Bronchial epithelial cell (primary cell): ENCODE data around the gene BBX. TPM values are rescaled to one million over a fixed set of nuclear protein-coding genes. Genes with fewer than 3 reads are reported as not detected.

ENCODE experiments used
- DNase-seq: peaks from one replicate; pipeline ENCODE4 v3.0.0-alpha.2; 2010; ENCODE audit warnings: low read depth
- FAIRE-seq: peaks from 2 replicates; lab custom pipeline; 2011; peaks lifted over from hg19 to GRCh38; lab: Jason Lieb, UNC
- H3K27me3 ChIP-seq: 2 replicates; pipeline ENCODE4 v1.5.1; 2011; ENCODE audit warnings: low read length; ENCODE audit not compliant: control insufficient read depth, insufficient read depth
- H3K36me3 ChIP-seq: 2 replicates; pipeline ENCODE4 v1.5.1; 2011; ENCODE audit warnings: low read length; ENCODE audit not compliant: control insufficient read depth, insufficient read depth
- H3K4me3 ChIP-seq: 2 replicates; pipeline ENCODE4 v1.5.1; 2011; ENCODE audit warnings: mild to moderate bottlenecking, low read depth, low read length, control low read depth
- total RNA-seq: library from RNA; depleted of rRNA; stranded (reverse); fragments of >200 nt; gene quantifications from 2 replicates; pipeline ENCODE4 v1.2.1, GENCODE V29; 2014
- TF ChIP-seq, protein P1 (sequence below): IDR thresholded peaks from 2 replicates; pipeline ENCODE4 v1.5.1; 2011; ENCODE audit warnings: mild to moderate bottlenecking, moderate library complexity, low read length, control low read depth, inconsistent platforms; ENCODE audit not compliant: insufficient read depth, severe bottlenecking

Gene BBX
- total RNA-seq, 1 donor from 2014 or later: 49.5 TPM

GRCh38 chr3:107791450-107791849, 268.7 kb downstream of the BBX start:
- TF ChIP-seq, protein P1, sequence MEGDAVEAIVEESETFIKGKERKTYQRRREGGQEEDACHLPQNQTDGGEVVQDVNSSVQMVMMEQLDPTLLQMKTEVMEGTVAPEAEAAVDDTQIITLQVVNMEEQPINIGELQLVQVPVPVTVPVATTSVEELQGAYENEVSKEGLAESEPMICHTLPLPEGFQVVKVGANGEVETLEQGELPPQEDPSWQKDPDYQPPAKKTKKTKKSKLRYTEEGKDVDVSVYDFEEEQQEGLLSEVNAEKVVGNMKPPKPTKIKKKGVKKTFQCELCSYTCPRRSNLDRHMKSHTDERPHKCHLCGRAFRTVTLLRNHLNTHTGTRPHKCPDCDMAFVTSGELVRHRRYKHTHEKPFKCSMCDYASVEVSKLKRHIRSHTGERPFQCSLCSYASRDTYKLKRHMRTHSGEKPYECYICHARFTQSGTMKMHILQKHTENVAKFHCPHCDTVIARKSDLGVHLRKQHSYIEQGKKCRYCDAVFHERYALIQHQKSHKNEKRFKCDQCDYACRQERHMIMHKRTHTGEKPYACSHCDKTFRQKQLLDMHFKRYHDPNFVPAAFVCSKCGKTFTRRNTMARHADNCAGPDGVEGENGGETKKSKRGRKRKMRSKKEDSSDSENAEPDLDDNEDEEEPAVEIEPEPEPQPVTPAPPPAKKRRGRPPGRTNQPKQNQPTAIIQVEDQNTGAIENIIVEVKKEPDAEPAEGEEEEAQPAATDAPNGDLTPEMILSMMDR: no peak
- Histone ChIP-seq H3K4me3 (no peak overlapping the region), H3K36me3 (peaks cover 1% of the 10 kb centered on the region), H3K27me3 (no peaks in the 10 kb centered on the region)
- no peak for FAIRE-seq
- no peak for DNase-seq

DNA sequence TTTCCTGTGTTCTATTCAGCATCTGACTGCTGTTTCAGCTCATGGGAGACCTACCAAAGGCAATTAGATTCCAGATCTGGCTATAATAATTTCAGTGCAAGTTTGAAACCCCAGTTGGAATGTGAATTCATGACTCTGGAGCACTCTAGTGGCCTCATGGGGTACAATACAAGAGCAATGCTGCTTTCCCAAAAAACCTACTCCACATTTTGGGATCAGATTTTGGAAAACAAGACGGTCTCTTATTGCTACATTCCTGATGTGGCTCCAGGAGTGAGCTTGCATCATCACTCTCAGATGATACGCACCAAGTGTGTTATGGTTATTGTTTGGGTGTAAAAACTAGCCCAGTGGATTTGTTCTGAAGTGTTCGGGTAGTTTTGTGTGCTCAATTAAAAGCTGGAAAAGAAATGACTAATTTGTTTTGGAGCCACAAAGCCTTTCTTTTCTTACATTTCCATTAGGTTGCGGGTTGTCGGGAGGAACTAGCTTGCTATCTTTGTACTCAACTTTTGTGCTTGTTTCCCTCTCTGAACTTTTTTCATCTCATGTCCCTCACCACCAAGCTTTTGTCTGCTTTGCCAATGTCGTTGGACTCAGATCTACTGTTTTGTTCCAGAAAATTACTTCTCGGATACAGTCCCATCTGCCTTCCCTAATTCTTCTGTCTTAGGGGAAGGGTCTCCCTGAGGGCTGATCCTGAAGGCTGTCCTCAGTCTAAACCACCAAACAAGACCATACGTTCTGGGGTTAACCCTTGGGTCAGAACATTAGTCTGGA, 272.1 kb downstream of the BBX start:
- FAIRE-seq (peak; percentile 75), DNase-seq (no peak)
- H3K36me3 ChIP-seq: peaks cover 1% of the 10 kb centered on the region
- no peaks in the 10 kb centered on the region for H3K27me3 ChIP-seq
- TF ChIP-seq, protein P1: no peak
- H3K4me3 ChIP-seq: no peak overlapping the region

GRCh38 chr3:107795514-107796094, 272.8 kb downstream of the BBX start:
- no peak for FAIRE-seq
- TF ChIP-seq, protein P1: no peak

DNA sequence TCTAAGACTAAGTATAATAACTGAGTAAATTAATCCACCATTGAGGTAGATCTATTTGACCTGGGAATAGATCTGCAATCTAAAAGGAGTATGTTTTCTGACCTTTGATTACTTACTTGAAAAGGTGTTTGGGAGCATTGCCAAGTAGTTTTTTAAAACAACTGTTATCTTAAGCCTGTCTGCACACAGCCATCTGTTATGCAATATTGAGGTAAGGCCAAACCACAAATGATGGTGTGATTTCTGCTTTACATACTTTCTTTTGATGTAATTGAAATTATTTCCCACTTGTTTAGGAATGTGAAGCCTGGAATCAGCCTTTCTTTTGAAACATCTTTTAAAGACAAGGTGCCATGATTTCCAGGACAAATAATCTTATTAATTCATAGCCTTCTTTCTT, 274.0 kb downstream of the BBX start:
- FAIRE-seq (no peak), DNase-seq (peak; percentile 92)
- H3K27me3 ChIP-seq: no peaks in the 10 kb centered on the region

More at GRCh38 chr3:107795514-107796094, 272.8 kb downstream of the BBX start:
- H3K4me3 ChIP-seq: no peak overlapping the region
- no peaks in the 10 kb centered on the region for H3K27me3 ChIP-seq
- DNase-seq: no peak
- H3K36me3 ChIP-seq: peaks cover 3% of the 10 kb centered on the region

GRCh38 chr3:107797586-107797985, 274.8 kb downstream of the BBX start:
- TF ChIP-seq, protein P1: no peak
- FAIRE-seq (no peak), DNase-seq (peak; percentile 73)
- peaks cover 13% of the 10 kb centered on the region for H3K36me3 ChIP-seq
- H3K27me3 ChIP-seq: no peaks in the 10 kb centered on the region
- no peak overlapping the region for H3K4me3 ChIP-seq

More for the DNA sequence above, 274.0 kb downstream of the BBX start:
- TF ChIP-seq, protein P1: no peak
- no peak overlapping the region for H3K4me3 ChIP-seq
- H3K36me3 ChIP-seq: peaks cover 10% of the 10 kb centered on the region
